Measurements from ENCODE around the gene CD99L2. TPM values are rescaled to one million over a fixed set of nuclear protein-coding genes. Genes with fewer than 3 reads are reported as not detected.

The CD99L2 gene
- total and polyA plus RNA-seq, 10 of the 15 experiments (the other 5 are each of a cell fraction or from before 2014, with no cell fraction given): 1.1 to 22.9 (median 13.0) TPM

DNA sequence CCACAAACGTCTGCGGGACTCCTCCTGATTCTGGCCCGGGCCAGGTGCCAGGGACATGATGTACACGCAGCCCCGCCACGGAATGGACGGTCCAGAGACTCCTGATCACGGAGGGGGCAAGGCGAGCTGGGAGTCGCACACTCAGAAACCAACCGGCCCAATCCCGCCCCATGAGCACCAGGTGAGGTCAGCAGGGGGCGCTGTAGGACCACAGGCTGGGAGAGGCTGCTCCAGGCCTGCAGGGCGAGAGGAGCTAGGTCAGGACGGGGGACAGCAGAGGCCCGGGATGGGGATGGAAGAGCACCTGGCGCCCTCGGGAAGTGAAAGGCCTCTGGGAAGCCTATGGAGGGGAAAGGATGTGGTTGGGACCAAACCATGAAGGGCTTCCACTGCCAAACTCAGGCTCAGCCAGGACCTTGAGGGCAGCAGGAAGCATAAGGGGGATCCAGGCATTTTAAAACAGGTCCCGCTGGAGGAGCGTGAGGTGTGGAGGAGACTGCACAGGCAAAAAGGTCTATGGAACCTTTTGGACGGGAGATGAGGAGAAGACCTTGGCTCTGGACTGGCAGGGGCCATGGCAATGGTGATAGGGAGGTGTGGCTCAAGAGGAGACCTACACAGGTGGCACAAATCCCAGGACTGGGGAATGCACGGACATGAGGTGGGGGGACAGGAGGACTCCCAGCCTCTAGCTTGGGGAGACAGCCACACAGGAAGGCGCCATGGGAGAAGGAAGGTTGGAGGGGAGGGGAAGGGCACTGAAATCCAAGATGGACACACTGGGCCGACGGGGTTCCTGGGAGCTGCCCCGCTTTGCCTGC lies 126.1 kb downstream of the CD99L2 start (continued):
- TF ChIP-seq CREM (IDR thresholded peaks at IDR 0.05; ENCODE audit: low read depth) (no peak), ZNF384 (IDR thresholded peaks at IDR 0.05; ENCODE audit: borderline replicate concordance, low read depth, low read length) (no peak), FOS (IDR thresholded peaks at IDR 0.05; ENCODE audit: borderline replicate concordance, extremely low read depth, insufficient read length) (no peak), KAT2A (conservative IDR thresholded peaks at IDR 0.05; ENCODE audit: control insufficient read depth, low read depth, low read length) (no peak), YBX1 (IDR thresholded peaks at IDR 0.05) (no peak), IKZF2 (IDR thresholded peaks at IDR 0.05) (no peak), FOXK2 (IDR thresholded peaks at IDR 0.05) (no peak), ZNF687 (IDR thresholded peaks at IDR 0.05) (no peak), BCL11A (IDR thresholded peaks at IDR 0.05; ENCODE audit: low read depth, low read length) (no peak), NFIC (IDR thresholded peaks at IDR 0.05; ENCODE audit: low read depth, low read length) (no peak), SREBF2 (IDR thresholded peaks at IDR 0.05; ENCODE audit: low read length) (no peak), RUNX3 (IDR thresholded peaks at IDR 0.05; ENCODE audit: low read length) (no peak), JUNB (IDR thresholded peaks at IDR 0.05) (no peak), ASH2L (IDR thresholded peaks at IDR 0.05; ENCODE audit: borderline replicate concordance, low read depth) (no peak), MYC (IDR thresholded peaks at IDR 0.05; ENCODE audit: insufficient read depth, insufficient read length, insufficient replicate concordance, low read length, severe bottlenecking) (no peak), NR2C2 (IDR thresholded peaks at IDR 0.05; ENCODE audit: borderline replicate concordance, control insufficient read depth, insufficient read length, low read depth) (no peak), LARP7 (IDR thresholded peaks at IDR 0.05) (0 out of 2 replicates have a peak, but pooled peaks have one; percentile 30), YY1 (IDR thresholded peaks at IDR 0.05; ENCODE audit: low read depth, low read length) (peak; percentile 51; the same call in 1 of the 2 replicates)
- TF ChIP-seq, protein P1, sequence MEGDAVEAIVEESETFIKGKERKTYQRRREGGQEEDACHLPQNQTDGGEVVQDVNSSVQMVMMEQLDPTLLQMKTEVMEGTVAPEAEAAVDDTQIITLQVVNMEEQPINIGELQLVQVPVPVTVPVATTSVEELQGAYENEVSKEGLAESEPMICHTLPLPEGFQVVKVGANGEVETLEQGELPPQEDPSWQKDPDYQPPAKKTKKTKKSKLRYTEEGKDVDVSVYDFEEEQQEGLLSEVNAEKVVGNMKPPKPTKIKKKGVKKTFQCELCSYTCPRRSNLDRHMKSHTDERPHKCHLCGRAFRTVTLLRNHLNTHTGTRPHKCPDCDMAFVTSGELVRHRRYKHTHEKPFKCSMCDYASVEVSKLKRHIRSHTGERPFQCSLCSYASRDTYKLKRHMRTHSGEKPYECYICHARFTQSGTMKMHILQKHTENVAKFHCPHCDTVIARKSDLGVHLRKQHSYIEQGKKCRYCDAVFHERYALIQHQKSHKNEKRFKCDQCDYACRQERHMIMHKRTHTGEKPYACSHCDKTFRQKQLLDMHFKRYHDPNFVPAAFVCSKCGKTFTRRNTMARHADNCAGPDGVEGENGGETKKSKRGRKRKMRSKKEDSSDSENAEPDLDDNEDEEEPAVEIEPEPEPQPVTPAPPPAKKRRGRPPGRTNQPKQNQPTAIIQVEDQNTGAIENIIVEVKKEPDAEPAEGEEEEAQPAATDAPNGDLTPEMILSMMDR (IDR thresholded peaks at IDR 0.05 in 2 of 3, conservative IDR thresholded peaks at IDR 0.05 in 1 of 3; ENCODE audit: control insufficient read depth in 2 of 3, extremely low read depth in 1 of 3, insufficient read depth in 1 of 3, low read depth in 3 of 3, low read length in 3 of 3): peak; percentile 76 to 91 (median 86)

Measured in GM12878 (cell line).